Right ventricle myocardium superior (tissue), 1 donor: ENCODE results near the gene DACT2. TPM values are rescaled to one million over a fixed set of nuclear protein-coding genes. Genes with fewer than 3 reads are reported as not detected.

Source experiments
- ATAC-seq: fragments of 200-7000 bp; cut with Tn5 transposase; one replicate; pipeline ENCODE4 v1.9.1; 2020; ENCODE audit warnings: mild to moderate bottlenecking; ENCODE audit not compliant: poor library complexity
- DNase-seq: peaks from one replicate; pipeline ENCODE4 v3.0.0-alpha.2; 2020
- intact Hi-C: fragments of 100-400 bp; cut with DNase I; formaldehyde crosslinking; loops from one replicate; pipeline ENCODE4 v1.11.2; 2022
- total RNA-seq: library from RNA; stranded (reverse); fragmentation: NEBNext Ultra II Directional; extraction: Animal tissue kit (Norgen Biotek cat#: 25700); gene quantifications from one replicate; pipeline ENCODE4 v1.2.1, GENCODE V29; 2021
- donor health status: DM: no; HTN: yes; CAD: no; lungs with severe emphysema.

The DACT2 gene
- total RNA-seq, 1 donor from 2014 or later: 1.6 TPM

DNA sequence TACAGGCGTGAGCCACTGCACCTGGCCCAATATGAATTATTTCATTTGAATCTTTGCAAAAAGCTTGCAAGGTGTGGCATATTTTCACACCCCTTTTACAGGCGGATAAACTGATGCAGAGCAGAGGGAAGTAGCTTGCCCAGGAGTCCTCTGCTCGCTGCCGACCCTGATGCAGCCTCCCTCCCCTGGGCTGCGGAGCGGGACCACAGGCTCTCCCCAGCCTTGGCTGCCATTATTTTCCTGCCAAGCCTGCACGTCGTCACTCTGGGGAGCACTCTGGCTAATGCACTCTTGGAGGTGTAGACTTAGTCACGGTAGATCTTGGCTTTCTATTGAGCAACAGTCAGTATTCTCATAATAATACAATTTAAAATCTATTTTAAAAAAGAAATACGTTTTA lies 34.8 kb upstream of the DACT2 start:
- intact Hi-C loops: no loop called here
- no peak for ATAC-seq
- no peak for DNase-seq

DNA sequence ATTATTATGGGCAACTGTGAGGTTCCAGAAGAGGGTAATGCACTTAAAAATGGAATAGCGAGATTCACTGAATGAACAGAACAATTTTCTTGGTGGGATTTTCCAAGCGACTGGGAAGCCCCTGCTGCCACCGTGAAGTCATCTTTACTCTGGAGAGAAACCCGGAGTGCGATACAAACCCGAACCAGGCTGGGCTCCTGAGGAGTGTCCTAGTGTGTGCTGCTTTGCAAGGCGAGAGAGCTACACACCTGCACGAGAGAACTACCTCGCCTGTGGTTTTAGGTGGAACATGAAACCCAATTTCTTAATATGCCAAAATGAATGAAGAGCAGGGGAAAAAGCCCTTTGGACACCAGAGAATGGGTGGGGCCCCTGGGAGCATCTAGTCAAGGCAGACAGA lies 33.5 kb upstream of the DACT2 start:
- intact Hi-C loops: no loop called here
- ATAC-seq: no peak
- DNase-seq: no peak

DNA sequence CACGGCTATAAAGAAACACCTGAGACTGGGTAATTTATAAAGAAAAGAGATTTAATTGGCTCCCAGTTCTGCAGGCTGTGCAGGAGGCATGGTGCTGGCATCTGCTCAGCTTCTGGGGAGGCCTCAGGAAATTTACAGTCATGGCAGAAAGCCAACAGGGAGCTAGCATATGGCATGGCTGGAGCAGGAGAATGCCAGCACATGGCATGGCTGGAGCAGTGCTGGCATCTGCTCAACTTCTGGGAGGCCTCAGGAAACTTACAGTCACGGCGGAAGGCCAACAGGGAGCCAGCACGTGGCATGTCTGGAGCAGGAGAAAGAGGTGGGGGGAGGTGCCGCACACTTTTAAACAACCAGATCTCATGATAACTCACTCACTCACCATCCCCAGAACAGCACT lies 32.5 kb upstream of the DACT2 start:
- intact Hi-C loops: no loop called here
- ATAC-seq (no peak), DNase-seq (no peak)

- intact Hi-C loops: no loop called here
- ATAC-seq (no peak), DNase-seq (no peak)
Measured at GRCh38 chr6:168349718-168350210, 30.2 kb upstream of the DACT2 start.

DNA sequence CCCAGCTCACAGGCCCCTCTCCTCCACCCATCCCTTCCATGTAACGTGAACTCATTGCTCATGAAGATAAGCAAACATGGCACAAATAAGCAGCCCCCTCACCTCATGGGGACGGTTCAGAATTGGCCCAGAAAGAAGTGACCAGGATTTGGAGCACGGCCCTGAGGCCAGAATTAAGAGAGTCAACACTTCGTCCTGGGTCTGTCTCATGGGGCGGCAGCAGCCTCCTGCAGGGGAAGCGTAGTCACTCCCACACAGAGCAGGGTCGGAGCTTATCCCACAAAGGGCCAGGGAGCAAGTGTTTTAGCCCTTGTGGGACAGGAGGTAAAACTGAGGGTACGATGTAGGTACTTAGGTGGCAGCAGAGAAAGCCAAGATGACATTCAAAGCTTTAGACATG lies 28.6 kb upstream of the DACT2 start:
- DNase-seq (no peak), ATAC-seq (no peak)
- intact Hi-C loops: no loop called here

GRCh38 chr6:168347615-168348014 lies 28.0 kb upstream of the DACT2 start:
- intact Hi-C loops: no loop called here
- no peak for ATAC-seq

DNA sequence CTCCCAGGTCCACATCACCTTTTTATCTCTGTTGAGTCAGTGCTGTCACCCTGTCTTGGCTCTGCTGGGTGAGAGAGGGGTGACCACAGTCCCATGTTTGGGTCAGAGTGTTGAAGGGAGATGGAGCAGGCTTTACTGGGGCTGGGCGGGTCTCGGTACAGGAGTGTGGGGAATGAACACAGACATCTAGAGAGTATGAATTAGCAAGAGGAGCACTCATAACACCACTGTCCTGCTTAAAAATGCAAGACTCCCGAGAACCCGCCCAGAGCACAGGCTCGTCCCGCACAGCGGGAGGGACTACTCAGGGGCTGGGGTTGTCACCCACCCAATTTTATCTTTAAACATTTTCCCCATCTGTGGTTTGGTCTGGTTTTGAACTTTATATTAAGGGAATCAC lies 27.5 kb upstream of the DACT2 start:
- intact Hi-C loops: no loop called here
- DNase-seq (no peak), ATAC-seq (no peak)

More at GRCh38 chr6:168347615-168348014, 28.0 kb upstream of the DACT2 start:
- DNase-seq: no peak

DNA sequence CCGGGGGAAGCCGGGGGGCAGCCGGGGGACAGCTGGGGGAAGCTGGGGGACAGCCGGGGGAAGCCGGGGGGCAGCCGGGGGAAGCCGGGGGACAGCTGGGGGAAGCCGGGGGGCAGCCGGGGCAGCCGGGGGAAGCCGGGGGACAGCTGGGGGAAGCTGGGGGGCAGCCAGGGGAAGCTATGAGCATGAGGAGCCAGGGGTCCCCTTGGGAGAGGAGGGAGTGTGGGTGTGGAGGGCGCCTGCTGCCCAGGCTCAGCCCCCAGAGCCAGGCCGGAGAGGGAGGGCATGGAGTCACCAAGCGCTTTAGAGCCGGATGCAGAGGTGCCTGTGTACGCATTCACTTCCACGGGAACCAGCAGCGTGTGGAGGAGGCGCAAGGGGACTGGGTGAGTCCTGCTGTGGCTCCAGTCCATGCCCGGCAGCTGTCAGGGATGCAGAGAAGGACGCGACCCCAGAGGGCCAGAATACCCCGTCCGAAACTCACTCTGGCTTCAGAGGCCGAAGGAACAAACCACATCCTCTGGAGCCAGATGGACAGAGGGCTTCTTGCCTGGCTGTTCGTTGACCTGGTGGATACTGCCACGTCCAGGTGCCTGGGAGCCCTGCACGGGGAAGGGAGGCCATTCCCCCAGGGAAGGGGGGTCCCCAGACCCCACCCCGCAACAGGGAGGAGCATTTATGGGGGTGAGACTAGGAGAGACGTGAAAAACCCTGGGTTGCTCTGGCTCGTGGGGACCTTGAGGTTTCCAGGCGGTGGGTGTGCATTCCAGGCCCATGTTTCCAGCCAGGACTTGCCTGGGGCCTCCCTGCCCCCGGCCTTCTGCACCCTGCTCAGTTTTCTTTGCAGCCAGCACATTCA lies 26.5 kb upstream of the DACT2 start:
- no peak for ATAC-seq
- intact Hi-C loops: no loop called here
- DNase-seq: no peak

GRCh38 chr6:168345266-168345665 lies 25.7 kb upstream of the DACT2 start:
- no peak for ATAC-seq
- no peak for DNase-seq
- intact Hi-C loops: no loop called here

DNA sequence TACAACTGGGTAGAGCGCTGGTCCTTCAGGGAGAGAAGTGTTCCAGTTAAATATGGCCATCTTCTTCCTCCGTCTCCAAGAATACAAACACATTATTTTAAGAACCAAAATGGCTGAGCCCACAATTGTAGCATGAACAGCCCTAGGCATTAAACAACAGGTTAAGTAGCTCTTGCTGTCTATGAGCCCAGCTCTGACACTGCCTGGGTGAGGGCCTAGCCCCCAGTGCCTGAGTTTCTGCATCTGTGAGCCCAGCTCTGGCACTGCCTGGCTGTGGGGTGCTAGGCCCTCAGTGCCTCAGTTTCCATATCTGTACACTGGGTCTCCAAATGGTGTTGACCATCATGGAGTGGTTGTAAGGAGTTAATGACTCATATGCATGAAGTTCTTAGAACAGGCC lies 24.8 kb upstream of the DACT2 start:
- intact Hi-C loops: no loop called here
- no peak for ATAC-seq
- DNase-seq: no peak

DNA sequence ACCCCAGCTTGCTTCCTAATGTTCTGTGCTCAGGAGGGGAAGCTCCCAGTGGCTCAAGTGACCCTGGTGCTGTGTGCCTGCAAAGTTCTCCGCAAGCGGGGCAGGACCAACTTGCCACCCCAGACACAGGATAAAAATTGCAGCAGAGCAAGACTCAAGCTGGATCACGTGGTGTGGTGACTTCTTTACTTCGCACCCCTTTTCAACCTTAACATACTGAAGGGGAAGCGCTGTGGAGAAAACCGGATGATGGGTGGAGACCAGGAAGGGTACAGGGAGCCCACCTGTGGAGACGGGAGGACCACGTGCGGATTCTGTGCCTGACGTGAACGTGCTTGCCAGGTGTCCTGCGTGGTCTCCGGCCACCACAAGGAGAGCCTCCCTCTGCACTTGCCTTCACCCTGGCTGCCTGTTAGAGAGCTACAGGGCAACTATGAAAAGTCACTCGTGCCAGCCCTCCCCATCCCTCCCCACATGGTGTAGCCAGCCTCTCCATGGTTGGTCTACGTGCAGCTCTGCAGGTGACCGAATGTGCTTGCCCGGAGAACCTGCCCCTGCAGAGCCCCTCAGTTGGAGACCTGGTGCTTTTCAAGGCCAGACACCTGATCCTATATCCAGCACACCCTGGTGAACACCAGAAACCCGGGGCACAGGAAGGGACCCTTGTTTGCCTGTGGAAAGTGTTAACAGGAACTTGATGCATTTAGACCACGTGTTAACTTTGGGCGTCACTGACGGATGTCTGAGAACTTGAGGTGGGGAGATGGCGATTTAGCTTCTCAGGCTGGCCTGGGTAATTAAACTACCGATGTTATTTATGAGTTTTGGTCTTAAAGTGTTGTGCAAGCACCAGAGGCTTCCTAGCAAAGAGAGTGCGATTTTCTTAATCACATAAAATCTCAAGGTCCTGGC lies 23.9 kb upstream of the DACT2 start:
- ATAC-seq (no peak), DNase-seq (no peak)
- intact Hi-C loops: no loop called here

- intact Hi-C loops: no loop called here
- ATAC-seq (no peak), DNase-seq (no peak)
Measured at GRCh38 chr6:168342636-168343035, 23.1 kb upstream of the DACT2 start.

DNA sequence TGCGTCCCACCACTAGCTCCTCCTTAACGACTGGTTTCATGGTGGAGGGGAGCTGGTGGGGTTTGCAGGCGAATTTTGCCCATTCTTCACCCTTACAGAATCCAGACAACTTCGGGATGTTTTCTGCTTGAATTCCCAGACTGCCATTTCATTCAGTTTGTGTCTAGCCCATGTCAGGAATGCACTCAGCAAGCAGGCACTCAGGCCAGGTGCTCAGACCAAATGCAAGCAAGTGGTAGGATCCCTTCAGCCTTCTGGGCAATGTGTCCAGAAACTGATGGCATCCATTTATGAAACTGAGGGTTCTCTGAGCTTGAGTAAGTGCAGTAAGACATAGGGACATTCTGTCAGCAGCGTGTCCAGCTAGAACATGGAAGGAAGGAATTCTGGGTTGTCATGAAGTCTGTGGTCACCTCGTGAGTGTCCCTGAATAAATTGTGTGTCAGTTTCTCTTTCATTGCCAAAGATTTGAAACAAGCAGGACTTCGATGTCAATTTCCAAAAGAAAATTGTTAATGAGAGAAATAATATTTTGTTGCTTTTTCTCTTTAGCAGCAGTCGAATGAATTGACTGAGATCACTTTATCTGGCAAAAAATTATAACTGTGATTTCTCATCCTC lies 21.8 kb upstream of the DACT2 start:
- ATAC-seq: no peak
- intact Hi-C loops: no loop called here
- no peak for DNase-seq

- ATAC-seq (no peak), DNase-seq (no peak)
- intact Hi-C loops: no loop called here
Measured at GRCh38 chr6:168340819-168341218, 21.2 kb upstream of the DACT2 start.

DNA sequence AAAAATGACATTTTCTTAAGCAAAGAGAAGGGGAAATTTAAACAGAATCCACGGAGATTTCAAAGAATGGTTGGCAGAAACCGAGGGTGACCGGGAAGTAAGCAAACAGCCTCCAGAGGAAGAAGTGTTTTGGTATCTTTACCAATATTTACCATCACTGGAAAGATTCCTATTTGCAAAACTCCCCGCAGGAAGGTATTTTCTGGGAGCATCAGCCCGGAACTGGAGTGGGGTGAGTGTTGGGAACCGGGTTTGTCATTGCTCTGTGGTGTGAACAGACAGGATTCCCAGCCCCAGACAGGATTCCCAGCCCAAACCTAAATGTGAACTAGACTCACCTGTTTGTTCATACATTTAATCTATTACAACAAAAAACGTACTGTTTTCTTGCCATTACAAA lies 19.2 kb upstream of the DACT2 start:
- intact Hi-C loops: no loop called here
- DNase-seq (no peak), ATAC-seq (no peak)

GRCh38 chr6:168336967-168337366 lies 17.4 kb upstream of the DACT2 start:
- ATAC-seq (no peak), DNase-seq (no peak)
- intact Hi-C loops: no loop called here

GRCh38 chr6:168333989-168334388 lies 14.4 kb upstream of the DACT2 start:
- ATAC-seq (no peak), DNase-seq (no peak)
- intact Hi-C loops: no loop called here

DNA sequence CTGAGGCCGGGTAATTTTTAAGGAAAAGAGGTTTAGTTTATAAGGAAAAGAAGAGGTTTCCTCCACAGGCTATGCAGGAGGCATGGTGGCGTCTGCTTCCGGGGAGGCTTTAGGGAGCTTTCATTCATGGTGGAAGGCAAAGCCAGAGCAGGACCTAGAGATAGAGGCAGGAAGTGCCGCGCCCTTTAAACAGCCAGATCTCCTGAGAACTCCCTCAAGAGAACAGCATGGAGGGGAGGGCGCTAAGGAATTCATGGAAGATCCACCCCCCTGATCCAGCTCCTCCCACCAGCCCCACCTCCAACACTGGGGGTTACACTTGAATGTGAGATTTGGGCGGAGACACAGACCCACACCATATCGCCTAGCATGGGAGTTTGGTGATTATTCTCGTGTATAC lies 13.9 kb upstream of the DACT2 start:
- ATAC-seq (no peak), DNase-seq (no peak)
- intact Hi-C loops: no loop called here

- intact Hi-C loops: no loop called here
- DNase-seq (no peak), ATAC-seq (no peak)
Measured at GRCh38 chr6:168333039-168333438, 13.5 kb upstream of the DACT2 start.
